GM18861 (cell line): ENCODE results near the gene NOPCHAP1.
A peak's percentile ranks its signal among the peaks of the same experiment; 100 is the strongest.

ENCODE experiments used
- ATAC-seq: cut with Tn5 transposase; IDR thresholded peaks from one replicate; pipeline ENCODE4 v1.9.1; 2021; ENCODE audit not compliant: unreplicated experiment

NOPCHAP1 gene

GRCh38 chr12:105018012-105018411, 31.9 kb downstream of the NOPCHAP1 start:
- no peak for ATAC-seq

- ATAC-seq = no peak
These were observed 32.7 kb downstream of the NOPCHAP1 start for GRCh38 chr12:105018776-105019175.

GRCh38 chr12:105020241-105020962, 34.3 kb downstream of the NOPCHAP1 start:
- no peak for ATAC-seq

- ATAC-seq = no peak
These were observed 38.8 kb downstream of the NOPCHAP1 start for GRCh38 chr12:105024928-105025327.

GRCh38 chr12:105025890-105026289, 39.8 kb downstream of the NOPCHAP1 start:
- no peak for ATAC-seq

DNA sequence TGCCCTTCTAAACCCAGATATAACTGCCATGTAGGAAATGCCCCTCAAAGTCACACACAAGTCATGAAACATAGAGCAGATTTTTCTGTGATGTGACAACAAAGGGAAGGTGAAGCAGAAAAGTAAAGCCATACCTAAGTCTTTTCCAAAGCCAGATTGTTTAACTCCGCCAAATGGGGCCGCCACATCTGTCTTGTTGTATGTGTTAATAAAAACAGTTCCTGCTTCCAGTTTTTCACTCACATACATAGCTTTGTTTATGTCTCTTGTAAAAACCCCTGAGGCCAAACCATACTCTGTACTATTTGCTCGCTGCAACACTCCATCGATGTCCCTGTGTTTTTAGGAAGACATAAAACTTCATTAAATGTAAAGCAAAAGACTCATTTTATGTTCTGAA, 40.3 kb downstream of the NOPCHAP1 start:
- no peak for ATAC-seq

GRCh38 chr12:105030820-105031807, 45.0 kb downstream of the NOPCHAP1 start:
- peak; percentile 83 for ATAC-seq

DNA sequence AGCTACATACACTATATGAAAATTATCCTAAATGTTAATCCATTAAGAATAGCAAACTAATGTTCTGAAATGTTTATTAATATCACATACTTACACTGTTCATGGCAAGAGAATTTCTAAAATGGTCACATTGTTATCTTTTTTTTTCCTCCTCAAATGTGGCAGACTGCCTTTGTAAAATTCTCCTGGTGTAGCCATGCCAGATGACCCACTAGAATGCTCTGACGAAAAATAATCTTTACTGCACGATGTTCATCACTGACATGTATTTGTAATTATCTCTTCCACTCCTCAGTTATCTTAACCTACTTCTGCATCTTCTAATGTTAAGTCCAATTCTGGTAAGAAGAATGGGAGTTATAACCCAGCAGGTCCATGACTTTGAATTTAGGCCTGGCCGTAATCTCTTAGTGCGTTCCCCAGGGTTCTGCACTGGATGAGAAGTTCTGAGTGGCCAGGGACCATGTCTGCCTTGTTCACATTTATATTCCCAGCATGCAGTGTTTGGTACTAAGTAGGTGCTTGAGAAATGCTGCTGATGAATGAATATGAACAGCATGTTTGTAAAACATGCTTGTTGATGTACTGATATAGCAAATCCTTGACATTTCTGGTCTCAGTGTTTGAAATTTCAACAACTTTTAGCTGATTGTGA, 46.7 kb downstream of the NOPCHAP1 start:
- ATAC-seq = no peak

GRCh38 chr12:105033851-105034250, 47.7 kb downstream of the NOPCHAP1 start:
- no peak for ATAC-seq
